ENCODE measurements around the gene DNMT3B. TPM values are rescaled to one million over a fixed set of nuclear protein-coding genes. Genes with fewer than 3 reads are reported as not detected.

Gene DNMT3B
- total and polyA plus RNA-seq, 4 donors, result 0.26 to 2.8 (median 0.60) TPM

GRCh38 chr20:32832664-32833063 is 70.5 kb downstream of the DNMT3B start:
- DNase-seq (ENCODE audit: low spot score), result no peak
- no peak for TF ChIP-seq HNF4A (conservative IDR thresholded peaks at IDR 0.05)
- no peak for TF ChIP-seq TAF1 (conservative IDR thresholded peaks at IDR 0.05)
- no peak for TF ChIP-seq HNF4G (IDR thresholded peaks at IDR 0.05)
- TF ChIP-seq, protein P1, sequence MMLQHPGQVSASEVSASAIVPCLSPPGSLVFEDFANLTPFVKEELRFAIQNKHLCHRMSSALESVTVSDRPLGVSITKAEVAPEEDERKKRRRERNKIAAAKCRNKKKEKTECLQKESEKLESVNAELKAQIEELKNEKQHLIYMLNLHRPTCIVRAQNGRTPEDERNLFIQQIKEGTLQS (IDR thresholded peaks at IDR 0.05), result no peak
- TF ChIP-seq GABPA (IDR thresholded peaks at IDR 0.05 in 1 of 2, conservative IDR thresholded peaks at IDR 0.05 in 1 of 2), result no peak
- no peak for TF ChIP-seq YY1 (IDR thresholded peaks at IDR 0.05)
- no peak for TF ChIP-seq JUND (IDR thresholded peaks at IDR 0.05)
- TF ChIP-seq, protein P2, sequence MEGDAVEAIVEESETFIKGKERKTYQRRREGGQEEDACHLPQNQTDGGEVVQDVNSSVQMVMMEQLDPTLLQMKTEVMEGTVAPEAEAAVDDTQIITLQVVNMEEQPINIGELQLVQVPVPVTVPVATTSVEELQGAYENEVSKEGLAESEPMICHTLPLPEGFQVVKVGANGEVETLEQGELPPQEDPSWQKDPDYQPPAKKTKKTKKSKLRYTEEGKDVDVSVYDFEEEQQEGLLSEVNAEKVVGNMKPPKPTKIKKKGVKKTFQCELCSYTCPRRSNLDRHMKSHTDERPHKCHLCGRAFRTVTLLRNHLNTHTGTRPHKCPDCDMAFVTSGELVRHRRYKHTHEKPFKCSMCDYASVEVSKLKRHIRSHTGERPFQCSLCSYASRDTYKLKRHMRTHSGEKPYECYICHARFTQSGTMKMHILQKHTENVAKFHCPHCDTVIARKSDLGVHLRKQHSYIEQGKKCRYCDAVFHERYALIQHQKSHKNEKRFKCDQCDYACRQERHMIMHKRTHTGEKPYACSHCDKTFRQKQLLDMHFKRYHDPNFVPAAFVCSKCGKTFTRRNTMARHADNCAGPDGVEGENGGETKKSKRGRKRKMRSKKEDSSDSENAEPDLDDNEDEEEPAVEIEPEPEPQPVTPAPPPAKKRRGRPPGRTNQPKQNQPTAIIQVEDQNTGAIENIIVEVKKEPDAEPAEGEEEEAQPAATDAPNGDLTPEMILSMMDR (IDR thresholded peaks at IDR 0.05; ENCODE audit: low read depth, low read length, missing input control), result no peak
- TF ChIP-seq RXRA (IDR thresholded peaks at IDR 0.05), result no peak
- TF ChIP-seq, protein P3, sequence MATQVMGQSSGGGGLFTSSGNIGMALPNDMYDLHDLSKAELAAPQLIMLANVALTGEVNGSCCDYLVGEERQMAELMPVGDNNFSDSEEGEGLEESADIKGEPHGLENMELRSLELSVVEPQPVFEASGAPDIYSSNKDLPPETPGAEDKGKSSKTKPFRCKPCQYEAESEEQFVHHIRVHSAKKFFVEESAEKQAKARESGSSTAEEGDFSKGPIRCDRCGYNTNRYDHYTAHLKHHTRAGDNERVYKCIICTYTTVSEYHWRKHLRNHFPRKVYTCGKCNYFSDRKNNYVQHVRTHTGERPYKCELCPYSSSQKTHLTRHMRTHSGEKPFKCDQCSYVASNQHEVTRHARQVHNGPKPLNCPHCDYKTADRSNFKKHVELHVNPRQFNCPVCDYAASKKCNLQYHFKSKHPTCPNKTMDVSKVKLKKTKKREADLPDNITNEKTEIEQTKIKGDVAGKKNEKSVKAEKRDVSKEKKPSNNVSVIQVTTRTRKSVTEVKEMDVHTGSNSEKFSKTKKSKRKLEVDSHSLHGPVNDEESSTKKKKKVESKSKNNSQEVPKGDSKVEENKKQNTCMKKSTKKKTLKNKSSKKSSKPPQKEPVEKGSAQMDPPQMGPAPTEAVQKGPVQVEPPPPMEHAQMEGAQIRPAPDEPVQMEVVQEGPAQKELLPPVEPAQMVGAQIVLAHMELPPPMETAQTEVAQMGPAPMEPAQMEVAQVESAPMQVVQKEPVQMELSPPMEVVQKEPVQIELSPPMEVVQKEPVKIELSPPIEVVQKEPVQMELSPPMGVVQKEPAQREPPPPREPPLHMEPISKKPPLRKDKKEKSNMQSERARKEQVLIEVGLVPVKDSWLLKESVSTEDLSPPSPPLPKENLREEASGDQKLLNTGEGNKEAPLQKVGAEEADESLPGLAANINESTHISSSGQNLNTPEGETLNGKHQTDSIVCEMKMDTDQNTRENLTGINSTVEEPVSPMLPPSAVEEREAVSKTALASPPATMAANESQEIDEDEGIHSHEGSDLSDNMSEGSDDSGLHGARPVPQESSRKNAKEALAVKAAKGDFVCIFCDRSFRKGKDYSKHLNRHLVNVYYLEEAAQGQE (IDR thresholded peaks at IDR 0.05), result no peak
- TF ChIP-seq EGR1 (IDR thresholded peaks at IDR 0.05; ENCODE audit: low read depth in 2 of 2), result no peak
- TF ChIP-seq SP1 (IDR thresholded peaks at IDR 0.05), result no peak
- no peak for TF ChIP-seq MAX (IDR thresholded peaks at IDR 0.05)
- no peak for TF ChIP-seq FOXA2 (IDR thresholded peaks at IDR 0.05)
- TF ChIP-seq FOXA1 (IDR thresholded peaks at IDR 0.05), result no peak
- TF ChIP-seq NR2F2 (IDR thresholded peaks at IDR 0.05), result no peak
- TF ChIP-seq, protein P4, sequence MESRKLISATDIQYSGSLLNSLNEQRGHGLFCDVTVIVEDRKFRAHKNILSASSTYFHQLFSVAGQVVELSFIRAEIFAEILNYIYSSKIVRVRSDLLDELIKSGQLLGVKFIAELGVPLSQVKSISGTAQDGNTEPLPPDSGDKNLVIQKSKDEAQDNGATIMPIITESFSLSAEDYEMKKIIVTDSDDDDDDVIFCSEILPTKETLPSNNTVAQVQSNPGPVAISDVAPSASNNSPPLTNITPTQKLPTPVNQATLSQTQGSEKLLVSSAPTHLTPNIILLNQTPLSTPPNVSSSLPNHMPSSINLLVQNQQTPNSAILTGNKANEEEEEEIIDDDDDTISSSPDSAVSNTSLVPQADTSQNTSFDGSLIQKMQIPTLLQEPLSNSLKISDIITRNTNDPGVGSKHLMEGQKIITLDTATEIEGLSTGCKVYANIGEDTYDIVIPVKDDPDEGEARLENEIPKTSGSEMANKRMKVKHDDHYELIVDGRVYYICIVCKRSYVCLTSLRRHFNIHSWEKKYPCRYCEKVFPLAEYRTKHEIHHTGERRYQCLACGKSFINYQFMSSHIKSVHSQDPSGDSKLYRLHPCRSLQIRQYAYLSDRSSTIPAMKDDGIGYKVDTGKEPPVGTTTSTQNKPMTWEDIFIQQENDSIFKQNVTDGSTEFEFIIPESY (IDR thresholded peaks at IDR 0.05), result no peak
- 70% methylated on average over 11 of the region's 11 CpGs for WGBS
- no peaks in the 10 kb centered on the region for H3K27me3 ChIP-seq (ENCODE audit: control insufficient read depth in 4 of 4, insufficient read depth in 4 of 4, low read length in 3 of 4)
- H3K36me3 ChIP-seq (ENCODE audit: control insufficient read depth in 4 of 4, insufficient read depth in 3 of 4, low read depth in 1 of 4, low read length in 3 of 4), result peaks cover 10 to 34% (median 19%) of the 10 kb centered on the region in 4 donors
- no peak overlapping the region for H3K9ac ChIP-seq (ENCODE audit: low read depth in 1 of 2, low read length in 2 of 2)
- H3K27ac ChIP-seq (ENCODE audit: low read depth in 1 of 2, low read length in 2 of 2), result no peak overlapping the region
- H3K9me3 ChIP-seq (ENCODE audit: control insufficient read depth in 4 of 4, low read length in 3 of 4), result no peaks in the 10 kb centered on the region
- H3K4me3 ChIP-seq (ENCODE audit: low read depth in 1 of 3, low read length in 3 of 3), result no peak overlapping the region
- no peaks in the 10 kb centered on the region for H3K4me1 ChIP-seq (ENCODE audit: control insufficient read depth in 4 of 4, insufficient read depth in 4 of 4, low read length in 3 of 4)

- peaks cover 19 to 46% (median 32%) of the 10 kb centered on the region in 4 donors for H3K36me3 ChIP-seq (ENCODE audit: control insufficient read depth in 4 of 4, insufficient read depth in 3 of 4, low read depth in 1 of 4, low read length in 3 of 4)
- no peak overlapping the region for H3K27ac ChIP-seq (ENCODE audit: low read depth in 1 of 2, low read length in 2 of 2)
- no peaks in the 10 kb centered on the region for H3K9me3 ChIP-seq (ENCODE audit: control insufficient read depth in 4 of 4, low read length in 3 of 4)
- no peak for DNase-seq (ENCODE audit: low spot score)
- H3K27me3 ChIP-seq (ENCODE audit: control insufficient read depth in 4 of 4, insufficient read depth in 4 of 4, low read length in 3 of 4), result no peaks in the 10 kb centered on the region
- no peaks in the 10 kb centered on the region for H3K4me1 ChIP-seq (ENCODE audit: control insufficient read depth in 4 of 4, insufficient read depth in 4 of 4, low read length in 3 of 4)
- no peak overlapping the region for H3K9ac ChIP-seq (ENCODE audit: low read depth in 1 of 2, low read length in 2 of 2)
- H3K4me3 ChIP-seq (ENCODE audit: low read depth in 1 of 3, low read length in 3 of 3), result no peak overlapping the region
- TF ChIP-seq JUND (IDR thresholded peaks at IDR 0.05) (no peak), GABPA (IDR thresholded peaks at IDR 0.05 in 1 of 2, conservative IDR thresholded peaks at IDR 0.05 in 1 of 2) (no peak), FOXA2 (IDR thresholded peaks at IDR 0.05) (no peak)
- TF ChIP-seq, protein P4 (IDR thresholded peaks at IDR 0.05), result no peak
- TF ChIP-seq, protein P1 (IDR thresholded peaks at IDR 0.05), result no peak
- TF ChIP-seq, protein P2 (IDR thresholded peaks at IDR 0.05; ENCODE audit: low read depth, low read length, missing input control), result no peak
Measured at GRCh38 chr20:32834972-32835371, 72.8 kb downstream of the DNMT3B start.
